ENCODE data around the gene IGHMBP2.

The IGHMBP2 gene

GRCh38 chr11:68962527-68963250 is 59.0 kb downstream of the IGHMBP2 start:
- TF ChIP-seq EZH2 (IDR thresholded peaks at IDR 0.05; ENCODE audit: borderline replicate concordance, low read length) (no peak), CTCF (IDR thresholded peaks at IDR 0.05; ENCODE audit: low read length) (no peak)
- Histone ChIP-seq H3K27me3 (ENCODE audit: insufficient read depth, low read length) (no peaks in the 10 kb centered on the region; the same call in 1 of the 2 replicates), H3K4me1 (ENCODE audit: insufficient read depth, low read length, severe bottlenecking) (no peaks in the 10 kb centered on the region), H3K79me2 (ENCODE audit: insufficient read depth, low read length) (no peaks in the 10 kb centered on the region), H3K9me3 (ENCODE audit: low read length) (no peaks in the 10 kb centered on the region), H3F3A (ENCODE audit: insufficient read depth, low read length) (no peaks in the 10 kb centered on the region), H3K9me2 (ENCODE audit: low read depth, low read length) (no peaks in the 10 kb centered on the region), H3K27ac (ENCODE audit: low read depth, low read length, poor library complexity, severe bottlenecking) (no peak overlapping the region), H3K4me3 (ENCODE audit: low read depth, low read length, poor library complexity, severe bottlenecking) (no peak overlapping the region), H2AFZ (ENCODE audit: low read length) (no peak overlapping the region), H3K36me3 (ENCODE audit: insufficient read depth, low read length) (no peaks in the 10 kb centered on the region; the same call in 1 of the 2 replicates), H3K4me2 (ENCODE audit: low read length) (no peak overlapping the region), H3K9ac (ENCODE audit: low read length) (no peak overlapping the region), H4K20me1 (ENCODE audit: insufficient read depth, low read length) (no peaks in the 10 kb centered on the region)

GRCh38 chr11:68963779-68964178 is 60.1 kb downstream of the IGHMBP2 start:
- Histone ChIP-seq H3K4me2 (ENCODE audit: low read length) (no peak overlapping the region), H3K79me2 (ENCODE audit: insufficient read depth, low read length) (no peaks in the 10 kb centered on the region), H4K20me1 (ENCODE audit: insufficient read depth, low read length) (no peaks in the 10 kb centered on the region), H3K27ac (ENCODE audit: low read depth, low read length, poor library complexity, severe bottlenecking) (no peak overlapping the region), H3K9me2 (ENCODE audit: low read depth, low read length) (no peaks in the 10 kb centered on the region), H3K9ac (ENCODE audit: low read length) (no peak overlapping the region), H3K27me3 (ENCODE audit: insufficient read depth, low read length) (peaks cover 4% of the 10 kb centered on the region; the same call in 1 of the 2 replicates), H3F3A (ENCODE audit: insufficient read depth, low read length) (no peaks in the 10 kb centered on the region), H3K4me1 (ENCODE audit: insufficient read depth, low read length, severe bottlenecking) (no peaks in the 10 kb centered on the region), H2AFZ (ENCODE audit: low read length) (no peak overlapping the region), H3K4me3 (ENCODE audit: low read depth, low read length, poor library complexity, severe bottlenecking) (no peak overlapping the region), H3K9me3 (ENCODE audit: low read length) (no peaks in the 10 kb centered on the region), H3K36me3 (ENCODE audit: insufficient read depth, low read length) (no peaks in the 10 kb centered on the region; the same call in 1 of the 2 replicates)
- no peak for TF ChIP-seq EZH2 (IDR thresholded peaks at IDR 0.05; ENCODE audit: borderline replicate concordance, low read length)
- TF ChIP-seq CTCF (IDR thresholded peaks at IDR 0.05; ENCODE audit: low read length): no peak

- Histone ChIP-seq H3K27me3 (ENCODE audit: insufficient read depth, low read length) (peaks cover 4% of the 10 kb centered on the region; the same call in 1 of the 2 replicates), H3K9me3 (ENCODE audit: low read length) (no peaks in the 10 kb centered on the region), H2AFZ (ENCODE audit: low read length) (no peak overlapping the region), H3K4me2 (ENCODE audit: low read length) (no peak overlapping the region), H3K9me2 (ENCODE audit: low read depth, low read length) (no peaks in the 10 kb centered on the region), H4K20me1 (ENCODE audit: insufficient read depth, low read length) (no peaks in the 10 kb centered on the region), H3K27ac (ENCODE audit: low read depth, low read length, poor library complexity, severe bottlenecking) (no peak overlapping the region), H3K36me3 (ENCODE audit: insufficient read depth, low read length) (no peaks in the 10 kb centered on the region; the same call in 1 of the 2 replicates), H3K9ac (ENCODE audit: low read length) (no peak overlapping the region), H3F3A (ENCODE audit: insufficient read depth, low read length) (no peaks in the 10 kb centered on the region), H3K4me3 (ENCODE audit: low read depth, low read length, poor library complexity, severe bottlenecking) (no peak overlapping the region), H3K4me1 (ENCODE audit: insufficient read depth, low read length, severe bottlenecking) (no peaks in the 10 kb centered on the region), H3K79me2 (ENCODE audit: insufficient read depth, low read length) (no peaks in the 10 kb centered on the region)
- TF ChIP-seq EZH2 (IDR thresholded peaks at IDR 0.05; ENCODE audit: borderline replicate concordance, low read length) (no peak), CTCF (IDR thresholded peaks at IDR 0.05; ENCODE audit: low read length) (no peak)
Measured at GRCh38 chr11:68965901-68966853, 62.5 kb downstream of the IGHMBP2 start.

All from OCI-LY1 (cell line).